OCI-LY7 (cell line): ENCODE measurements around the gene GSG1.

Experiments used
- CTCF ChIP-seq: fragments of 200-600 bp; sonication (generic); conservative IDR thresholded peaks from 2 replicates; pipeline ENCODE4 v1.5.1; 2014; ENCODE audit warnings: mild to moderate bottlenecking, antibody characterized with exemption, low read length, moderate library complexity, mixed read lengths
- EZH2phosphoT487 ChIP-seq: fragments of 200-600 bp; sonication (generic); IDR thresholded peaks from 2 replicates; pipeline ENCODE4 v1.6.1; 2018; ENCODE audit warnings: low read depth, borderline replicate concordance, mild to moderate bottlenecking, mixed run types, antibody characterized with exemption, low read length, moderate library complexity, mixed read lengths

- TF ChIP-seq CTCF (no peak), EZH2phosphoT487 (no peak)
Measured at GRCh38 chr12:13042666-13043230, 60.7 kb downstream of the GSG1 start.
